AG09309 (cell line): ENCODE data around the gene OSBPL6.

Experiments
- DNase-seq: peaks from one replicate; pipeline ENCODE4 v3.0.0-alpha.2; 2010; ENCODE audit warnings: low read depth
- H3K4me3 ChIP-seq: 2 replicates; pipeline ENCODE4 v1.5.1; 2011; ENCODE audit warnings: mild to moderate bottlenecking, low read depth, low read length, moderate library complexity; ENCODE audit not compliant: control insufficient read depth
- CTCF ChIP-seq: IDR thresholded peaks from 2 replicates; pipeline ENCODE4 v1.5.1; 2011; ENCODE audit warnings: mild to moderate bottlenecking, low read depth, low read length, inconsistent platforms; ENCODE audit not compliant: insufficient read depth, control insufficient read depth; ENCODE audit errors: missing control alignments

Gene OSBPL6

GRCh38 chr2:178271629-178272333 lies 77.5 kb downstream of the OSBPL6 start:
- no peak for TF ChIP-seq CTCF
- DNase-seq: peak; percentile 28
- no peak overlapping the region for H3K4me3 ChIP-seq

GRCh38 chr2:178273787-178274360 lies 79.6 kb downstream of the OSBPL6 start:
- no peak for DNase-seq
- TF ChIP-seq CTCF: no peak
- no peak overlapping the region for H3K4me3 ChIP-seq

GRCh38 chr2:178275600-178275999 lies 81.3 kb downstream of the OSBPL6 start:
- no peak for TF ChIP-seq CTCF
- no peak for DNase-seq
- H3K4me3 ChIP-seq: no peak overlapping the region

GRCh38 chr2:178277741-178278197 lies 83.5 kb downstream of the OSBPL6 start:
- H3K4me3 ChIP-seq: no peak overlapping the region
- DNase-seq: no peak

GRCh38 chr2:178279142-178279541 lies 84.8 kb downstream of the OSBPL6 start:
- H3K4me3 ChIP-seq: no peak overlapping the region
- peak; percentile 80 for DNase-seq
- TF ChIP-seq CTCF: no peak

More at GRCh38 chr2:178277741-178278197, 83.5 kb downstream of the OSBPL6 start:
- TF ChIP-seq CTCF: no peak

GRCh38 chr2:178279636-178280035 lies 85.3 kb downstream of the OSBPL6 start:
- TF ChIP-seq CTCF: no peak
- no peak for DNase-seq
- H3K4me3 ChIP-seq: no peak overlapping the region
